NOMO-1 treated with dmso at 0.1 percent for 144 hours (cell line): ENCODE results near the gene OR5K1.
A peak's percentile ranks its signal among the peaks of the same experiment; 100 is the strongest.

Experiments
- DNase-seq: peaks from one replicate; lab custom pipeline; 2025; ENCODE audit not compliant: unreplicated experiment; lab: John Stamatoyannopoulos, UW

OR5K1 gene

DNA sequence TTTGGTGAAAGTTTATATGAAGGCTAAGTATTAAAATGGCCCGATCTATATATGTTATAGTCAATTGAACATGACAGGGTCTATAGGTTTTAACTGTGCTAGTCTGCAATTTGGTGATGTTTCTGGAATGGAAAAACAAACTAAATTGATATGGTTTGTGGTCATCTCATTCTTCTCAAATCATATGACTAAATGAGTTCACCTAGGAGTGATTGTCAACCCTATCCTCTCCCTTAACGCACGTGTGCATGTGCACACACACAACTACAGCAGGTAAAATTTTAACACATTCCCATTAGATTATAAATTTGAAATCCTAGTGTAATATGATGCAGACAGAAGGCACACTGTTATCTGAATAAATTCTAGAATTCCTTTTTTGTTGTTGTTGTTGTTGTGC is 50.7 kb downstream of the OR5K1 start:
- no peak for DNase-seq

DNA sequence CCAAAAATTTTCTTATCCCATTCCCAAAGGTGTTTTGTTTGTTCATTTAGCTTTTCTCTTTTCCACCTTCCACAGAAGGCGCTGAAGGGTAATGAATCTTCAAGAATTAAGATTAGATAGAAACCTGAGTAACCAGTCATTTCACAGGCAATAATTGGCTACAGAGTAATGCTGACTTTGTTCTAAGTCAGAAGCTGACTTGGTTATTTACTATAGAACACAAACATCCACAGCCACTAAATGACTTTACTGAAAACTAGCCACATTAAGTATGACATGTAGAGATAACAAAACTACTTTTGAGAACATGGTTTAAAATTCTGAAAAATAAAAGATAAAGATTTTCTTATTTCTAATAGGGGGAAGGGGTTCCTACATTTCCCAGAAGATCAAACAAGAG is 51.9 kb downstream of the OR5K1 start:
- DNase-seq = no peak

DNA sequence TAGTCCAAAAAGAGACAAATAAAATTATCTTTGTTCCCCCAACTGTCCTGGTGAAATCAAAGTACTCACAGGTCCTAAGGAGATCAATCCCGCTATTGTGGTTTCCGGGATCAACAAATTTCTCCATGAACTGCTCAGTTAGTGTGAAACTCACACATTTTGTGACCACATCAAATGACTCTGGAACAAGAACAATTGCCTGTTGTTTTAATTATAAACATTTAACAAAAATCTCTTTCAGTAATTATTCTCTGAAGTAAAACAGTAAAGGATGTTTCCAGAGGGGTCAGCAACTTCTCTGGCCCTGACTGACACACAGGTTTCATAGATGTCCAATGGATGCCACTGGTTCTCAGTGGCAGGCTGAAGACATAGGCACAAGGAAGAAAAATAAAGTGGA is 55.8 kb downstream of the OR5K1 start:
- DNase-seq = no peak

DNA sequence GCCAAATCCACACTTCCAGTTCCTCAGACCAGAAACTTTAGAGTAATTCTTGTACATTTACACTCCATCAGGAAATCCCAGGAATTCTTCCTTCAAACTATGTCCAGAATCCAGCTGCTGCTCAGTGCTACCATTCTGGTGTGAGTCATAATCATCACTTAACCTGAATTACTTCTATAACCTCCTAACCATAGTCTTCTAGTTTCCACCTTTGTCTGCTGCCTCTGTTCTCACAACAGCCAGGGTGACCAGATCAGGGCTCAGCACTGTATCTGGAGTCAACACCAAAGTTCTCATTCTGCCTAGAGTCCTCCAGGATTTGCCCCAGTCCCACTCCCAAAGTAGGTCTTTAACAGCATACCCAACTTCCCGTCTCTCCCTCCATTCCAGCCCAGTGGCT is 56.4 kb downstream of the OR5K1 start:
- no peak for DNase-seq

DNA sequence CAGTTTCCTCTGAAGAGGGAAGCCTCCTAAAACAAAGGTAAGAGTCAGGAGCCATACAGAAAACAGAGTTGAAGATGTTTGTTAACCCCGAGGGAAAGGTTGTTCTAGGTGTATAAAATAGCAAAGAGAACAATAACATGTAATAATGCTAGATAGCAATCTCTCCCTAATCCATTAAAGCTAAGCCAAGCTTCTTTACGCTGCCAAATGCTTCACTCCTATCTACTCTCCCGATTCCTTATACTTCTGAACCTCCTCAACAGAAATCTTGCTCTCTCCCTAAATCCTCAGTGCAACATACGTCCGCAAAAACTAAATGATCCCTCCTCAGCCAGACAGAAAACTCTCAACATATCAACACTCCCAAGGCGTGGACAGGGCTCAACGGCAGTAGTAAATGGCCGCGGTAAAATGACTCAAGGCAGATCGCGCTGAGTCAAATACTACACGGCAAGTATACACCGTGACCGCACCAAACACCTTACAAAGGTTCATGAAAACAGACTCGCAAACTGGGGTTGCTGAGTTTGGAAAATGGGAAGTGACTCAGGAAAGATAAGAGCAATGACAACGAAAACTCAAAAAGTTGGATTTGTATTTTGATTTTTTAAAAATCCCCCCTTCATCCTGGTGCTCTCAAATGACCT is 59.0 kb downstream of the OR5K1 start:
- peak; percentile 6 for DNase-seq
